Measurements from ENCODE around the gene TLR3.

The TLR3 gene

DNA sequence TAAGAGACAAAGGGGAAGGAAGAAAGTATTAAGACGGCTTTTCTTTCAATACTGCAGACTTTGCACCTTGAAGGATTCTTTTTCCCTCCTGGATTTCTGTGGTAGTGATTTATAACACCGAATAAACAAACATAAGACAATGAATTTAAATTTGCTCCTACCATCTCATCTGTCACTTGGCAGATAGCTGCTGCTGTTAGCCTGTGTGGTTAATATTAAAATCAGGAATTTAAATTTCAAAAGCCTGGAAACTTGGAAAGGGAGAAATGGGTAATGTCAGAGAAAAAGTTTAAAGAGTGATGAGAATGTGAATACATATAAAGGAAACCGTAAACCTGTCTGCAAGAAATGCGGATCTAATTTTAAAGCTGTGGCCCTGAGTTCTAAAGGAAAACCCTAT, 39.0 kb downstream of the TLR3 start:
- no peak for DNase-seq

DNA sequence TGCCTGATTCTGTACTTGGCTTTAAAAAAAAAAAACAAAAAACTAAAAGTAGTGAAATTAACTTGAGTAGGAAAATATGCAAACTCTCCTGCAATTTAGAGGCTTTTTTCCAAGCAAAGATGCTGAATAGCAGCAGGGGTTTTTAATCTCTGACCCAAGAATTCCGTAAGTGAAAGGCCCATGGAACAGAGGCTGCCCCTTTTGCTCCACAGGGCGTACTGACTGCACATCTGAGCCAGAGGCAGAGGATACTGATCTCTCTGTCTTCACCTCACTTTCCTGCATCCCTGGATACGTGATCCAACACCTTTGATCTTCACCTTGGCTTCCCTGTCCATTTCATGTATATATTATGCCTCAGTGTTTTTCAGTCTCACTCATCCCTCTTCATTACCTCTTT, 39.4 kb downstream of the TLR3 start:
- DNase-seq: no peak

DNA sequence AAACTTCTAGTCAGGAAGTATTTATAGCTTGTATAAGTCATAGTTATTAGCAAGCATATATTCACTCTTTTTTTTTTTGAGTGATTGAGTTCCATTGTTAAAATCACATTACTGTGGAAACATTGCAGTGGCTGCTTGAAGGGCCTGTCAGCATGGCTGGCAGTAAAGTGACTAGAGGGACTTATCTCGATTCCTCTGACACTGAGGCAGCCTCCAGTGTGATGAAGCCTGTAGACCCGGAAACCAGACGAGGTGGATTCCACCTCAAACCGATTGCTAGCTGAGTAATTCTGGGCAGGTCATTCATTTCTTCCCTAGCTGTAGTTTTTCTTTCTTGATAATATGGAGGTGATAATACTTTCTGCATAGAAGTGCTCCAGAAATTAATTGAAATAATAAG, 40.3 kb downstream of the TLR3 start:
- DNase-seq: no peak

DNA sequence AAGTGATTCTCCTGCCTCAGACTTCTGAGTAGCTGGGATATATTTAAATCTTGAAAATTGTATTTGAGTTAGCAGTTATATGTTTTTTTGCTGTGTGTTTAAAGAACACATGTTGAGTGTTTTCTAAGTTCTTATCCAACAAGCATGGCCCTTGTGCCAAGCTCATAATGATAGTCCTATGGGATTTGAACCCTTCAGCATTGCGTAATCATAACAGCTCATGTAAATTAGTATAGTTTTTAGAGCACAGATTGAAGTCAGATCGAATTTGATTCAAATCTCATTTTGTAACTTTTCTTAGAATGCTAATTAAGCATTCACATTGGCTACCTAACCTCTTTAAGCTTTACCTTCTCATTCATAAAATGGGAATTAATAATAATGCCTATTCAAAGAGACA, 47.7 kb downstream of the TLR3 start:
- no peak for DNase-seq

DNA sequence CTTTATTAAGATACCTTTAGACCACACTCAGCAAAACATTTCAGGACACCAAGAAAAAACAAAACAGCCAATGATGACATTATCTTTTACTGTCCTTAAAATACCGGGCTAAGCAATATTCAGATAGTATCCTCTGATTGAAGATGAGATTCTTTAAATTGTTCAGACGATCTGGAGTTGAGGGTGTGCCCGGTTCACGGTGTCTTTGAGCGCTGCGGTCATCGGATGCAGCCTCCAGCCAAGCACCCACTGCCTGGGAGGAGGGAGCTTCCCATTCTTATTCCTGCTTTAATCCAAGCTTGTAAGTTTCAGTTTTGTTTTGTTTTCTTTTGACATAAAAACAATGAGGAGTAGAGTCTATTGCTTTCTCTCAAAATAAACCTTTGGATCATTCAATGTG, 49.6 kb downstream of the TLR3 start:
- no peak for DNase-seq

DNA sequence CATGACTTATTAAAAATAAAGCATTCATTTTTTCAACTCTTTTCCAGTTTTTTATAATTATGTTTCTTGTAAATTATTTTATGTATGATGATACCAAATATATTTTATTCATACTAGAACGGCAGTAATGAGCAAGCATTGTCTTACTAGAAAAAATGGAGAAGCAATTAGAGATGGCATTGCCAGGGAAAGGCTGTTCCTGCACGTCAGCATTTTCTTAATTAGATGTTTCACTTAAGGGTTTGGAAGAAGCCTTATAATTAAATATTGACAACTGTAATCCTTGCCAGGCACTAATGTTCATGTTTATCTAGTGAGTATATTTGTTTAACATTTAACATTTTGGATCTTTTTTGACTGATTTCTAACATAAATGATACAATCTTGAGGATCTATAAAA, 52.1 kb downstream of the TLR3 start:
- no peak for DNase-seq

DNA sequence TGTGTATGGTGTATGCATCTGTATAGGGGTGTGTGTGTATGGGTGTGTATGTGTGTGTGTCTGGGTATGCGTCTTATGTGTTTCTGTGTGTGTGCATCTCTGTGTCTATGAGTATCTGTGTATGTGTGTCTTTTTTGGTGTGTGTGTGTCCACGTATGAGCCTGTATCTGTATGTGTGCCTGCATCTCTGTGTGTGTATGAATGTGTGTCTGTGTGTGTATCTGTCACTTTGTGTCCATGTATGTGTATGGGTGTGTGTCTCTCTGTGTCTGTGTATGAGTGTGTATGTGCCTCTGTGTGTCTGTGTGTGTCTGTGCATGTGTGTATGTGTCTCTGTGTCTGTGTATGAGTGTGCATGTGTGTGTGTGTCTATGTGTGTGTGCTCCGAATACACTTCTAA, 59.9 kb downstream of the TLR3 start:
- no peak for DNase-seq

DNA sequence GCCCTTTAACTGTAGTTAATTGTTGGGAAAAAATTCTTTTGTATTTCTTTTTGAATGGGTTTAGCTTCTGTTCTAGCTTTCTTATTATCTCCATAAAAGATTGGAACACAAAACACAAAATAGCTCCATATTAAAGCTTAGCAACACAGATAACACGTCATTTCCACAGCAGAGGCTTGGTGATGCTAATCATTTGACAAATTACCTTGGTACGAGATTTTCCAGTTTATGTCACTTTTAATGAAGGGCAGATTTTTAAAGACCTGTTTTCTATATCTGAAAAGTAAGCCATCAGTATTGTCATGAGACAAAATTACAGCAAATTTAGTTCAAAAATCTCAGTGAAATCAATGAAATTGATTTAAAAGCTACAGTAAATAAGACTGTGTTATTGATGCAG, 63.0 kb downstream of the TLR3 start:
- no peak for DNase-seq

DNA sequence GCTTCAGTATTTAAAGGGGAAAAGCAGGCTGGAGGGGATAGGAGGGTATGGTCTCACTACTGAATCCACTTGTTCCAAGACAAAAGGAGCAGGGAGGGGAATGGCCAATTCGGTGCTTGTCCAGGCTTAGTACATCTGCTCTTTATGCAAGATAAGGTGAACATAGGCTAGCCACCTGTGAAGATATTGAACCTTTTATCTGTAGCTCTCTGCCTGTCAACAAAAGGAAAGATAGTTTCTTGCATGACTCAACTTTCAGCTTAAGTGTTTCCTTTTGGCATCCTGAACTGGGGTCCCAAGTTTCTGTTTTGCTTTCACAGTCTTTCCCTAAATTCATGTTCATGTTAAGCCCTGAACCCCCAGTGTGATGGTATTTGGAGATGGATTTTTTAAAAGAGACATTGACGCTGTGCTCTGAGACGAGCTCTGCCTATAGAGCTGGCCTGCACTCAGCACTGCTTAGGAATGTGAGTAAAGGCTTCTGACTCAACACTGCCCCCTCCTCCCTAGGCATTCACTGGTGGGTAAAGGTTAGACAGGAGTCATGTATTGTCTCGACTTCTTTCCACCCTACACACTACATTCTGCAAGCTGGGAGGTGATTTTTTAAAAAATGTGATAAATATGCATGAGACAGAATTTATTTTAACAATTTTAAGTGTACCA, 63.8 kb downstream of the TLR3 start:
- DNase-seq: no peak

DNA sequence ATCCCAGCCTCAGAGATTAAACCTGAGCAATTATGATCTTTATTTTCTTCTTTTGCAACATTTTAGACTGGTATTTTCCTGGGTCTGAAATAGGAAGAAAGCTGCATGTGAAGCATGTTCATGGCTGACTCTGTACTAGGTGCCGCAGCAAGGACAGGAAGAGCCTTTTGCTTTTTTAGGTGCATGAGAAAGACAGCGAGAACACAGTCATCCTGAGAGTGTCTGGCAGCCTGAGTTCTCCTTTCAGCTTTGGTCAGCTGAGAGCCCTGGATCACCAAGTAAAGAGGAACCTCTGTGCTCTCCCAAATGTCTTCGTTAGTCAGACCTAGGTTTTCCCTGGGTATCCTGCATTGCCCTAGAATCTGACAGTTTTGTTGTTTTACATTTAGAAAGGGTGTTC, 65.3 kb downstream of the TLR3 start:
- DNase-seq: no peak

DNA sequence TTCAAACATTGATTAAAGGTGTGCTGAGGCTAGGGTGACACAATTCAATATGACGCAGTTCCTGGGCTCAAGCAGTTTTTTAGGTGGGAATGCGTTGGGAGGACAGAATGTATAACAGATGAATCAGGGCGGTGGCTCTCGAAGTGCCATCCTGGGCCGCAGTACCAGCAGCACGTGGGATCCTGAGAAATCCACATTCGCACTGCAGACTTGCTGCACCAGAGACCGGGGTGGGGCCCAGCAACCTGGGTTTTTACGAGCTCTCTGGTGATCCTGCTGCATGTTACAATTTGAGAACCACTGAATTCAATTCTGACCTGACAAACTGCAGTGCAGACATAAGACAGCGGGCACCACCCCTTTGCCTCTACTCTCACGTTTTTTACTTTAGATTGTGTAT, 65.9 kb downstream of the TLR3 start:
- no peak for DNase-seq

DNA sequence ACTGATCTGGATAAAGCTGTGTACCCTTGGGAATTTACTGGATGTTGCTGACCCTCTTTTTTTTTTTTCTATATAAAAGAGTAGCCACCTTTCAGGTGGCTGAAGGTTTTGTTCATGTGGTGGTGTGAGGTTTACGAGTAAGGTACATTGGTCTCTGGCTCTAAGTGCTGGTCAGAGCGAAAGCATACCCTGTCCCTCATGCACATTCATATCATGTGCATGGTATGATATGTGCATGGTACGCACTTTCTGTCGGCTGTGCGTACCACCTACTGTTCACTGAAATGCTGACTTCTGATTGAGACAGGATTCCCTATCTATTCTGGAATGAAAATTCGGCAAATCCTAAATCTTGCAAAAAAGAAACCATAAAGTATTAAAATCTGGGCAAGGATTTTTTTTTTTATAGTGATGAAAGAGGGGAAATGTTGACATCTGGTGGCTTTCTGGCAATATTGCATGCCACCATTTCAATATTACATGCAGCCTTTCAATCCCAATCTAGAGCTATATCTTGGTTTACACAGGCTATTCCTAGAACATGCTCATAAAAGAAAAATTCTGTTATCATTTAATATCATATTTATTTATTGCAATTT, 68.3 kb downstream of the TLR3 start:
- peak; percentile 4 to 32 for DNase-seq
